Ammon's horn (tissue), 1 donor: ENCODE results near the gene EPB41L2.

Experiments used
- DNase-seq: peaks from one replicate; pipeline ENCODE4 v3.0.0-alpha.2; 2016; ENCODE audit warnings: low spot score

EPB41L2 gene

GRCh38 chr6:130796313-130796905 is 266.6 kb downstream of the EPB41L2 start:
- DNase-seq, result no peak

- no peak for DNase-seq
Measured at GRCh38 chr6:130794738-130795137, 268.3 kb downstream of the EPB41L2 start.

DNA sequence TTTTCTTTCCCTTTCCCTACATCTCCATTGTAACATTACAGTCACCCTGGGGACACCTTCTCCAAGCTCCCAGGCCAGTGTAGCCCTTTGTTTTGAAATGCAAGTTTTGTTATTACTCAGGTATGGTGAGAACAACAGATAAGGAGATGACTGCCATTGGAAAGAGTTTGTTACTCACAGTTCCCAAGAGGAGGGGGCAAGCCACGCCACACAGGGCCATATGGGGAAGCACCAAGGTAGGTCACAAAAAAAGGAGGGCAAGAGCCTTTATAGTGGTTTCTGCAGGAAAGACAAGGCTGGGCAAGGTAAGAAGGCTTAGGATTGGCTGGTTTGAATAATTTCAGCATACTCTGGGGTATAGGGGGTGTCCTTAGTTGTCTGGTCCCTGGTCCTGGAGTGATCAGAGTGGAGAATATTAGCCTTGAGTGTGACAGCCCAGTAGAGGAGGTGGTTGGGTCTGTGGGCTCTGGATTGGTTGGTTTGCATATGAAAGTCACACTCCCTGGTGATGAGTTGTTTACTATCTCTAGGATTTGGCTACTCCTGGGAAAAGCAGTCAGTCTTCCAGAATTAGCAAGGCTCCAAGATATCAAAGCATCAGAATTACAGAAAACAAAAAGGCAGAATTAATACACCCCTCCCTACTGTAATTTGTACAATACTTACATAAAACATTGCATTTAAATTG is 268.9 kb downstream of the EPB41L2 start:
- no peak for DNase-seq
